SW 1271 (cell line): Measurements from ENCODE around the gene HCST.
"Not testable (repeated sequence)": the region's sequence is repeated elsewhere in the genome, so short reads cannot be mapped to it uniquely, and the experiment has no call there.

Experiments used
- DNase-seq, 2 experiments: peaks; one replicate each; lab custom pipeline; 2025; lab: John Stamatoyannopoulos, UW

Gene HCST

GRCh38 chr19:35901854-35902661, at the start of gene HCST:
HCST (plus strand) TSS chr19:35902529; CDS start chr19:35902594, 65 bp downstream.
- peak in 1 of 2 experiments; percentile 26 for DNase-seq

GRCh38 chr19:35853038-35853756, 49.1 kb upstream of the HCST start:
- DNase-seq = no peak

GRCh38 chr19:35856546-35857149, 45.7 kb upstream of the HCST start, which contains the start of gene KIRREL2:
KIRREL2 (plus strand) TSS chr19:35856911; CDS start chr19:35857120, 209 bp downstream.
- no peak for DNase-seq

- DNase-seq = no peak
Measured at GRCh38 chr19:35858311-35858710, 44.0 kb upstream of the HCST start.

GRCh38 chr19:35859414-35859813, 42.9 kb upstream of the HCST start:
- no peak for DNase-seq

- no peak for DNase-seq
Measured at GRCh38 chr19:35860436-35860817, 41.9 kb upstream of the HCST start.

- no peak for DNase-seq
Measured at GRCh38 chr19:35860818-35861639, 41.3 kb upstream of the HCST start.

- no peak for DNase-seq
Measured at GRCh38 chr19:35861640-35862160, 40.6 kb upstream of the HCST start.

- no peak for DNase-seq
Measured at GRCh38 chr19:35862528-35862927, 39.8 kb upstream of the HCST start.

- DNase-seq = no peak
Measured at GRCh38 chr19:35863018-35863417, 39.3 kb upstream of the HCST start.

- peak in 1 of 2 experiments; percentile 53 for DNase-seq
Measured at GRCh38 chr19:35868172-35868822, 34.0 kb upstream of the HCST start, which contains the start of gene APLP1. APLP1 (plus strand) TSS chr19:35868574; CDS start chr19:35868637, 63 bp downstream.

- peak in 1 of 2 experiments; percentile 27 for DNase-seq
Measured at GRCh38 chr19:35868823-35869326, 33.5 kb upstream of the HCST start.

- DNase-seq = peak; percentile 81 to 90
Measured at GRCh38 chr19:35869327-35870123, 32.8 kb upstream of the HCST start.

- not testable (repeated sequence) for DNase-seq
Measured at GRCh38 chr19:35870124-35870736, 32.1 kb upstream of the HCST start.

GRCh38 chr19:35870798-35871197, 31.5 kb upstream of the HCST start:
- DNase-seq = no peak

GRCh38 chr19:35871611-35872010, 30.7 kb upstream of the HCST start:
- no peak for DNase-seq

GRCh38 chr19:35872180-35872579, 30.1 kb upstream of the HCST start:
- no peak for DNase-seq

- no peak for DNase-seq
Measured at GRCh38 chr19:35874392-35874930, 27.9 kb upstream of the HCST start.

GRCh38 chr19:35879068-35879467, 23.3 kb upstream of the HCST start:
- no peak for DNase-seq
